Measurements from ENCODE around the gene FBXO36.
"Not testable (repeated sequence)": the region's sequence is repeated elsewhere in the genome, so short reads cannot be mapped to it uniquely, and the experiment has no call there.

DNA sequence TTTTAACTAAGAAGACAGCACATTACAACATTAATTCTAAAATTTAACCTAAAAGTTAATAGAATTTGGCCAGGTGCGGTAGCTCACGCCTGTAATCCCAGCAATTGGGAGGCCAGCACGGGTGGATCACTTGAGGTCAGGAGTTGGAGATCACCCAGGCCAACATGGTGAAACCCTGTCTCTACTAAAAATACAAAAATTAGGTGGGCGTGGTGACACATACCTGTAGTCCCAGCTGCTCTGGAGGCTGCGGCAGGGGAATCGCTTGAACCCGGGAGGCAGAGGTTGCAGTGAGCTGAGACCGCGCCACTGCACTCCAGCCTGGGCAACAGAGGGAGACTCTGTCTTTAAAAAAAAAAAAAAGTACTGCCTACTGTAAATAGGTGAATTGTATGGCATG lies 21.8 kb upstream of the FBXO36 start:
- TF ChIP-seq, protein P1, sequence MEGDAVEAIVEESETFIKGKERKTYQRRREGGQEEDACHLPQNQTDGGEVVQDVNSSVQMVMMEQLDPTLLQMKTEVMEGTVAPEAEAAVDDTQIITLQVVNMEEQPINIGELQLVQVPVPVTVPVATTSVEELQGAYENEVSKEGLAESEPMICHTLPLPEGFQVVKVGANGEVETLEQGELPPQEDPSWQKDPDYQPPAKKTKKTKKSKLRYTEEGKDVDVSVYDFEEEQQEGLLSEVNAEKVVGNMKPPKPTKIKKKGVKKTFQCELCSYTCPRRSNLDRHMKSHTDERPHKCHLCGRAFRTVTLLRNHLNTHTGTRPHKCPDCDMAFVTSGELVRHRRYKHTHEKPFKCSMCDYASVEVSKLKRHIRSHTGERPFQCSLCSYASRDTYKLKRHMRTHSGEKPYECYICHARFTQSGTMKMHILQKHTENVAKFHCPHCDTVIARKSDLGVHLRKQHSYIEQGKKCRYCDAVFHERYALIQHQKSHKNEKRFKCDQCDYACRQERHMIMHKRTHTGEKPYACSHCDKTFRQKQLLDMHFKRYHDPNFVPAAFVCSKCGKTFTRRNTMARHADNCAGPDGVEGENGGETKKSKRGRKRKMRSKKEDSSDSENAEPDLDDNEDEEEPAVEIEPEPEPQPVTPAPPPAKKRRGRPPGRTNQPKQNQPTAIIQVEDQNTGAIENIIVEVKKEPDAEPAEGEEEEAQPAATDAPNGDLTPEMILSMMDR (IDR thresholded peaks at IDR 0.05; ENCODE audit: control extremely low read depth in 1 of 3, insufficient read depth in 1 of 3, low read depth in 1 of 3, low read length in 3 of 3) = not testable (repeated sequence)
- not testable (repeated sequence) for TF ChIP-seq RBBP5 (IDR thresholded peaks at IDR 0.05; ENCODE audit: borderline replicate concordance, low read depth, low read length); BRCA1 (IDR thresholded peaks at IDR 0.05; ENCODE audit: low read depth, low read length); POLR2AphosphoS5 (IDR thresholded peaks at IDR 0.05; ENCODE audit: low read depth, low read length); CEBPB (IDR thresholded peaks at IDR 0.05; ENCODE audit: low read depth, low read length); POLR2A (IDR thresholded peaks at IDR 0.05; ENCODE audit: control extremely low read depth in 1 of 2, low read depth in 2 of 2, low read length in 2 of 2); ZNF274 (IDR thresholded peaks at IDR 0.05; ENCODE audit: borderline replicate concordance, extremely low read depth, low read length); EZH2 (IDR thresholded peaks at IDR 0.05; ENCODE audit: low read depth, low read length, severe bottlenecking); GABPA (IDR thresholded peaks at IDR 0.05; ENCODE audit: borderline replicate concordance, insufficient read depth, low read length); GTF2F1 (IDR thresholded peaks at IDR 0.05; ENCODE audit: borderline replicate concordance, low read depth, low read length); PHF8 (conservative IDR thresholded peaks at IDR 0.05; ENCODE audit: low read depth, low read length)
- TF ChIP-seq, protein P2, sequence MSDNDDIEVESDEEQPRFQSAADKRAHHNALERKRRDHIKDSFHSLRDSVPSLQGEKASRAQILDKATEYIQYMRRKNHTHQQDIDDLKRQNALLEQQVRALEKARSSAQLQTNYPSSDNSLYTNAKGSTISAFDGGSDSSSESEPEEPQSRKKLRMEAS (IDR thresholded peaks at IDR 0.05) = not testable (repeated sequence)
- TF ChIP-seq, protein P3, sequence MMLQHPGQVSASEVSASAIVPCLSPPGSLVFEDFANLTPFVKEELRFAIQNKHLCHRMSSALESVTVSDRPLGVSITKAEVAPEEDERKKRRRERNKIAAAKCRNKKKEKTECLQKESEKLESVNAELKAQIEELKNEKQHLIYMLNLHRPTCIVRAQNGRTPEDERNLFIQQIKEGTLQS (IDR thresholded peaks at IDR 0.05; ENCODE audit: insufficient read depth, low read depth, low read length) = not testable (repeated sequence)
